ENCODE results near the gene KMT2B. TPM values are rescaled to one million over a fixed set of nuclear protein-coding genes. Genes with fewer than 3 reads are reported as not detected.
A peak's percentile ranks its signal among the peaks of the same experiment; 100 is the strongest.

Gene KMT2B
- total RNA-seq, 1 donor = 6.5 TPM

DNA sequence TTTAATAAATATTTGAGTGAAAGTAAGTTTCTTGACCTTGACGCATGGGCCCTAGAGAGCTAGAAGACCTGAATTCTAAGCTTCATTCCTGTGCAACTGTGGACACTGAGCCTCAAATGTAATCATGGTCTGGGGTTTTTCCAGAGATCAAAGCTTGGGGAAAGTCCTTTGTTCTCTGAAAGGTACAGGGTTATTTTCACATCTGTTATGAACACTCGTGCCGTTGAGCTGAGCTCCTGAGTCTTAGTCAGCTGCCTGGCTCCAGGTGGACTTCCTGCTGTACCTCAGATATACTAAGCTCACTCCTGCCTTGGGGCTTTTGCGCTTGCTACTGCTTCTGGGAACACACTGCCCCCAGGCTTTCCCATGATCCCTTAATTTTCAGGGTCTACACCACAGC is 21.0 kb upstream of the KMT2B start:
- Histone ChIP-seq H3K79me2 (ENCODE audit: insufficient read depth, low read length) (no peaks in the 10 kb centered on the region), H4K20me1 (ENCODE audit: insufficient read depth, low read length) (no peaks in the 10 kb centered on the region), H3K9me3 (ENCODE audit: low read depth, low read length) (no peaks in the 10 kb centered on the region), H3K36me3 (ENCODE audit: insufficient read depth, low read length) (no peaks in the 10 kb centered on the region), H3K27ac (ENCODE audit: low read depth, low read length) (no peak overlapping the region), H3K4me1 (ENCODE audit: insufficient read depth, low read length) (no peaks in the 10 kb centered on the region), H3K27me3 (ENCODE audit: insufficient read depth, low read length) (no peaks in the 10 kb centered on the region), H2AFZ (ENCODE audit: low read length) (no peak overlapping the region), H3K4me2 (ENCODE audit: insufficient read depth, low read length) (no peak overlapping the region), H3K4me3 (ENCODE audit: insufficient read depth, low read length) (no peak overlapping the region)
- no peak for DNase-seq (ENCODE audit: insufficient read length, low spot score, missing footprints)
- TF ChIP-seq, protein P1, sequence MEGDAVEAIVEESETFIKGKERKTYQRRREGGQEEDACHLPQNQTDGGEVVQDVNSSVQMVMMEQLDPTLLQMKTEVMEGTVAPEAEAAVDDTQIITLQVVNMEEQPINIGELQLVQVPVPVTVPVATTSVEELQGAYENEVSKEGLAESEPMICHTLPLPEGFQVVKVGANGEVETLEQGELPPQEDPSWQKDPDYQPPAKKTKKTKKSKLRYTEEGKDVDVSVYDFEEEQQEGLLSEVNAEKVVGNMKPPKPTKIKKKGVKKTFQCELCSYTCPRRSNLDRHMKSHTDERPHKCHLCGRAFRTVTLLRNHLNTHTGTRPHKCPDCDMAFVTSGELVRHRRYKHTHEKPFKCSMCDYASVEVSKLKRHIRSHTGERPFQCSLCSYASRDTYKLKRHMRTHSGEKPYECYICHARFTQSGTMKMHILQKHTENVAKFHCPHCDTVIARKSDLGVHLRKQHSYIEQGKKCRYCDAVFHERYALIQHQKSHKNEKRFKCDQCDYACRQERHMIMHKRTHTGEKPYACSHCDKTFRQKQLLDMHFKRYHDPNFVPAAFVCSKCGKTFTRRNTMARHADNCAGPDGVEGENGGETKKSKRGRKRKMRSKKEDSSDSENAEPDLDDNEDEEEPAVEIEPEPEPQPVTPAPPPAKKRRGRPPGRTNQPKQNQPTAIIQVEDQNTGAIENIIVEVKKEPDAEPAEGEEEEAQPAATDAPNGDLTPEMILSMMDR (IDR thresholded peaks at IDR 0.05; ENCODE audit: extremely low read depth, low read depth, low read length) = no peak

DNA sequence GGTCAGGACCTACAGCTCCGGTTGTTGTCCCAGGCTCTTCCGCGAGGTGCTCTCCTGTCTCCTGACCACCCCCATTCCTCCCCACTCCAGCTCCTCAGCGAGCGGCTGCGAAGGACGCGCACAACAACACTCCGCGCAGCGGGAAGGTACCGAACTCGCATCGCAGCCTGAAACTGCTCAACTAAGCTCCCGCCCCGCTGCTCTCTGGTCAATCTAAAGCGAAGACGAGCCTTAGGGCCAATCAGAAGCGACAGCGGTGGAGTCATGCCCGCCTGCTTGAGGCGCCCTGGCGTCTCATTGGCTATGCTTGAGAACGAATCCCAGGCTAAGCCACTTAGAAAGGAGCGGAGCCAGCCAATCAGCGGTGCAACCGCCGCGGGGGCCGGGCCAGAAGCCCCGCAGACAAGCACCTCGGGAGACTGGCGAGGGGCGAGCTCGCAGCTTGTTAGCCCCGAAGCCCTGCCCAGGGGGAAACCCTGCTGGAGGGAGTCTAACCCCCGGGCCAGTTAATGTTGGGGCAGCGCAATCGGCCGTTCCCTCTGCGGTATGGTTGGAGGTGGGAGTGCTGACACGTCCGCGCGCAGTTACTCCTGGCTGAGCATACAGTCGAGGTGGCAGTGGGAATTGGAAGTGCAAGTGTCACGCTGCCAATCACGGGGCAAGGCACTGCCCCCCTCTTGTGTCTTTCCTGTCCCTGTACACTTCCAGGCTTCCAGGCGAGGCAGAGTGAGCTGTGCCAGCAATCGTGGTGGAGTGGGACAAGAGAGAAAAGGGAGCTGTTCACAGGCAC is 15.4 kb upstream of the KMT2B start:
- peak overlapping the region; percentile 96 for H3K4me2 ChIP-seq (ENCODE audit: insufficient read depth, low read length)
- DNase-seq (ENCODE audit: insufficient read length, low spot score, missing footprints) = peak; percentile 99
- H3K27me3 ChIP-seq (ENCODE audit: insufficient read depth, low read length) = no peaks in the 10 kb centered on the region
- H3K4me1 ChIP-seq (ENCODE audit: insufficient read depth, low read length) = peaks cover 6% of the 10 kb centered on the region
- no peaks in the 10 kb centered on the region for H3K79me2 ChIP-seq (ENCODE audit: insufficient read depth, low read length)
- H2AFZ ChIP-seq (ENCODE audit: low read length) = peak overlapping the region; percentile 90
- peak overlapping the region; percentile 74 for H3K4me3 ChIP-seq (ENCODE audit: insufficient read depth, low read length)
- no peaks in the 10 kb centered on the region for H3K36me3 ChIP-seq (ENCODE audit: insufficient read depth, low read length)
- H4K20me1 ChIP-seq (ENCODE audit: insufficient read depth, low read length) = no peaks in the 10 kb centered on the region
- no peaks in the 10 kb centered on the region for H3K9me3 ChIP-seq (ENCODE audit: low read depth, low read length)
- TF ChIP-seq, protein P1 (IDR thresholded peaks at IDR 0.05; ENCODE audit: extremely low read depth, low read depth, low read length) = no peak
- H3K27ac ChIP-seq (ENCODE audit: low read depth, low read length) = no peak overlapping the region

DNA sequence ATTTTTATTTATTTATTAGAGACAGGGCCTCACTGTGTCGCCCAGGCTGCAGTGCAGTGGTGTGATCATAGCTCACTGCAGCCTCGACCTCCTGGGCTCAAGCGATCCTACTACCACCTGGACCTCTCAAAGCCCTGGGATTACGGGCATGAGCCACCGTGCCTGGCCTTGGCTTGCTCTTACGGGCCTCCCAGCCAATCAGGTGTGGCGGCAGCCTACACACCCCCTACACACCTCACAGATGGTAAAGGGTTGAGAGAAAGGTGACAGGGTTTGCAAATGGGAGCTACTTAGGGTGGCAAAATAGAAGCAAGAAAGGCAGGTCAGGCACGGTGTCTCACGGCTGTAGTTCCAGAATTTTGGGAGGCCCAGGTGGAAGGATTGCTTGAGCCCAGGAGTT is 14.5 kb upstream of the KMT2B start:
- Histone ChIP-seq H2AFZ (ENCODE audit: low read length) (no peak overlapping the region), H3K4me1 (ENCODE audit: insufficient read depth, low read length) (peaks cover 6% of the 10 kb centered on the region), H3K27me3 (ENCODE audit: insufficient read depth, low read length) (no peaks in the 10 kb centered on the region), H3K36me3 (ENCODE audit: insufficient read depth, low read length) (no peaks in the 10 kb centered on the region), H4K20me1 (ENCODE audit: insufficient read depth, low read length) (no peaks in the 10 kb centered on the region), H3K4me2 (ENCODE audit: insufficient read depth, low read length) (no peak overlapping the region), H3K4me3 (ENCODE audit: insufficient read depth, low read length) (no peak overlapping the region), H3K27ac (ENCODE audit: low read depth, low read length) (no peak overlapping the region), H3K9me3 (ENCODE audit: low read depth, low read length) (no peaks in the 10 kb centered on the region), H3K79me2 (ENCODE audit: insufficient read depth, low read length) (no peaks in the 10 kb centered on the region)
- peak; percentile 34 for DNase-seq (ENCODE audit: insufficient read length, low spot score, missing footprints)
- TF ChIP-seq, protein P1 (IDR thresholded peaks at IDR 0.05; ENCODE audit: extremely low read depth, low read depth, low read length) = no peak

DNA sequence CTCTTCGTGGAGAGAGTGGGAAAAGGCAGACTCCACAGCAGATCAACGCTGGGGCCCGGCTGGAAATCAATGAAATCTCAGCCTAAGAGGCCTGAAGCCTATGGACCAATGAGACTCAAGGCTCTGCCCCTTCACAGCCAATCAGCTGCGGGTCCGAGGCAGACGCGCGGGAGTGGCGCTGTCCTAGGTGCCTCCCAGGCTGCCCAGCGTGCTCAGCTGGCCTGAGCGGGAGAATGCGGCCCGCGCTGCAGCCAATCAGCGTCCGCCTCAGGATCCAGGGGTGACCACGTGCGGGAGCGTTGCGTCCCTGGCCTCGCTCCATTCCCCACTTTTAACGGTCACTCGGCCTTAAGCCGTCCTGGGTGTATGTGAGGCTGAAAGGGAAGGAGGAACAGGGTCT is 13.6 kb upstream of the KMT2B start, which contains the start of gene ZBTB32:
Gene ZBTB32 (plus strand): TSS at position 341 of the 400 bp plus-strand sequence. CDS start 10,069 bp downstream, outside the sequence.
- TF ChIP-seq, protein P1 (IDR thresholded peaks at IDR 0.05; ENCODE audit: extremely low read depth, low read depth, low read length) = no peak
- H3K27ac ChIP-seq (ENCODE audit: low read depth, low read length) = no peak within 1 kb of the TSS
- no peaks in the 10 kb centered on the region for H3K79me2 ChIP-seq (ENCODE audit: insufficient read depth, low read length)
- H3K4me1 ChIP-seq (ENCODE audit: insufficient read depth, low read length) = peaks cover 6% of the 10 kb centered on the region
- no peaks in the 10 kb centered on the region for H3K36me3 ChIP-seq (ENCODE audit: insufficient read depth, low read length)
- H3K4me2 ChIP-seq (ENCODE audit: insufficient read depth, low read length) = no peak within 1 kb of the TSS
- no peaks in the 10 kb centered on the region for H3K27me3 ChIP-seq (ENCODE audit: insufficient read depth, low read length)
- H2AFZ ChIP-seq (ENCODE audit: low read length) = no peak within 1 kb of the TSS
- H4K20me1 ChIP-seq (ENCODE audit: insufficient read depth, low read length) = no peaks in the 10 kb centered on the region
- H3K9me3 ChIP-seq (ENCODE audit: low read depth, low read length) = no peaks in the 10 kb centered on the region
- H3K4me3 ChIP-seq (ENCODE audit: insufficient read depth, low read length) = no peak within 1 kb of the TSS
- peak; percentile 96 for DNase-seq (ENCODE audit: insufficient read length, low spot score, missing footprints)
